Activated T-helper 17 cell treated with anti-CD3 and anti-CD28 coated beads, Interleukin-2, amount 50 U/mL, for 72 hours (primary cell): ENCODE measurements around the gene USP34. TPM values are rescaled to one million over a fixed set of nuclear protein-coding genes. Genes with fewer than 3 reads are reported as not detected.

Experiments used
- total RNA-seq, 2 donors: library from RNA; stranded (reverse); gene quantifications; one replicate each; pipeline ENCODE4 v1.2.3, GENCODE V29; 2022

The USP34 gene
- total RNA-seq, 2 donors from 2014 or later = 98.5 to 121 TPM

Other genes with a start within 250 kb of the USP34 start
- 100 to 1,000 TPM; 176 to 221 TPM for gene XPO1, start 67.3 kb upstream of the USP34 start, total RNA-seq